GM08714 (cell line): ENCODE data around the gene NOP14.
A peak's percentile ranks its signal among the peaks of the same experiment; 100 is the strongest.
"Not testable (repeated sequence)": the region's sequence is repeated elsewhere in the genome, so short reads cannot be mapped to it uniquely, and the experiment has no call there.

Experiments
- H3K4me3 ChIP-seq: fragments of 200-500 bp; sonication (Bioruptor generic); 2 replicates; pipeline ENCODE4 v1.5.1; 2014; ENCODE audit warnings: mild to moderate bottlenecking, low read length, inconsistent platforms
- ZNF274 ChIP-seq: IDR thresholded peaks from 2 replicates; pipeline ENCODE4 v1.6.1; 2012; ENCODE audit warnings: mild to moderate bottlenecking, low read depth, low read length

The NOP14 gene

GRCh38 chr4:2971275-2971674 is 8.1 kb upstream of the NOP14 start:
- no peak for TF ChIP-seq ZNF274
- no peak overlapping the region for H3K4me3 ChIP-seq

GRCh38 chr4:2968381-2968780 is 5.2 kb upstream of the NOP14 start:
- no peak for TF ChIP-seq ZNF274
- H3K4me3 ChIP-seq, result no peak overlapping the region

- no peak overlapping the region for H3K4me3 ChIP-seq
- TF ChIP-seq ZNF274, result no peak
These were observed 2.1 kb upstream of the NOP14 start for GRCh38 chr4:2965262-2965661.

- H3K4me3 ChIP-seq, result 0 out of 2 replicates have a peak overlapping the region, but pooled peaks have one; percentile 83
- no peak for TF ChIP-seq ZNF274
These were observed 1.6 kb upstream of the NOP14 start for GRCh38 chr4:2964706-2965258.

- H3K4me3 ChIP-seq, result peak overlapping the region; percentile 83
- no peak for TF ChIP-seq ZNF274
These were observed 813 bp upstream of the NOP14 start for GRCh38 chr4:2963966-2964471.

- no peak for TF ChIP-seq ZNF274
- peak overlapping the region; percentile 93 for H3K4me3 ChIP-seq
These were observed 512 bp downstream of the NOP14 start for GRCh38 chr4:2962614-2963174.

GRCh38 chr4:2961811-2962441 is 1.3 kb downstream of the NOP14 start:
- H3K4me3 ChIP-seq, result peak overlapping the region; percentile 93
- no peak for TF ChIP-seq ZNF274

GRCh38 chr4:2961421-2961810 is 1.8 kb downstream of the NOP14 start:
- peak overlapping the region; percentile 93 for H3K4me3 ChIP-seq
- TF ChIP-seq ZNF274, result no peak

GRCh38 chr4:2960450-2960849 is 2.8 kb downstream of the NOP14 start:
- not testable (repeated sequence) for H3K4me3 ChIP-seq

GRCh38 chr4:2958446-2958845 is 4.8 kb downstream of the NOP14 start:
- no peak overlapping the region for H3K4me3 ChIP-seq
- TF ChIP-seq ZNF274, result no peak

- H3K4me3 ChIP-seq, result not testable (repeated sequence)
These were observed 7.8 kb downstream of the NOP14 start for GRCh38 chr4:2955186-2956044.

- TF ChIP-seq ZNF274, result no peak
- no peak overlapping the region for H3K4me3 ChIP-seq
These were observed 8.6 kb downstream of the NOP14 start for GRCh38 chr4:2954358-2955185.

- no peak for TF ChIP-seq ZNF274
- H3K4me3 ChIP-seq, result no peak overlapping the region
These were observed 9.7 kb downstream of the NOP14 start for GRCh38 chr4:2953496-2953895.
